ENCODE measurements around the gene VSTM2B.

Gene VSTM2B

DNA sequence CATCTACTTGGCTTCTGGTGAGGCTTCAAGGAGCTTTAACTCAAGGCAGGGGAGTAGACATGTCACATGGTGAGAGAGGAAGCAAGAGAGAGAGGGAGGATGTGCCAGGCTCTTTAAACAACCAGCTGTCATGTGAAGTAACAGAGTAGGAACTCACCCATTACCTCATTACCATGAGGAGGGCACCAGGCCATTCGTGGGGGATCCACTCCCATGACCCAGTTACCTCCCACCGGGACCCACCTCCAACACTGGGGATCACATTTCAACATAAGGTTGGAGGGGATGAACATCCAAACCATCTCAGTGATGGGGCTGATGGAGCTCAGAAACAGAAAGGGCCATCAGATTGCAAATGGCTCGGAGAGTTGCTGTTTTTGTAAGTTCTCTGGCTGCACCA lies 12.9 kb downstream of the VSTM2B start:
- TF ChIP-seq, protein P1, sequence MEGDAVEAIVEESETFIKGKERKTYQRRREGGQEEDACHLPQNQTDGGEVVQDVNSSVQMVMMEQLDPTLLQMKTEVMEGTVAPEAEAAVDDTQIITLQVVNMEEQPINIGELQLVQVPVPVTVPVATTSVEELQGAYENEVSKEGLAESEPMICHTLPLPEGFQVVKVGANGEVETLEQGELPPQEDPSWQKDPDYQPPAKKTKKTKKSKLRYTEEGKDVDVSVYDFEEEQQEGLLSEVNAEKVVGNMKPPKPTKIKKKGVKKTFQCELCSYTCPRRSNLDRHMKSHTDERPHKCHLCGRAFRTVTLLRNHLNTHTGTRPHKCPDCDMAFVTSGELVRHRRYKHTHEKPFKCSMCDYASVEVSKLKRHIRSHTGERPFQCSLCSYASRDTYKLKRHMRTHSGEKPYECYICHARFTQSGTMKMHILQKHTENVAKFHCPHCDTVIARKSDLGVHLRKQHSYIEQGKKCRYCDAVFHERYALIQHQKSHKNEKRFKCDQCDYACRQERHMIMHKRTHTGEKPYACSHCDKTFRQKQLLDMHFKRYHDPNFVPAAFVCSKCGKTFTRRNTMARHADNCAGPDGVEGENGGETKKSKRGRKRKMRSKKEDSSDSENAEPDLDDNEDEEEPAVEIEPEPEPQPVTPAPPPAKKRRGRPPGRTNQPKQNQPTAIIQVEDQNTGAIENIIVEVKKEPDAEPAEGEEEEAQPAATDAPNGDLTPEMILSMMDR (IDR thresholded peaks at IDR 0.05; ENCODE audit: insufficient read depth, low read depth, low read length, missing control alignments): no peak
- DNase-seq (ENCODE audit: low read depth): no peak
- H3K4me3 ChIP-seq (ENCODE audit: low read depth, low read length): no peak overlapping the region

DNA sequence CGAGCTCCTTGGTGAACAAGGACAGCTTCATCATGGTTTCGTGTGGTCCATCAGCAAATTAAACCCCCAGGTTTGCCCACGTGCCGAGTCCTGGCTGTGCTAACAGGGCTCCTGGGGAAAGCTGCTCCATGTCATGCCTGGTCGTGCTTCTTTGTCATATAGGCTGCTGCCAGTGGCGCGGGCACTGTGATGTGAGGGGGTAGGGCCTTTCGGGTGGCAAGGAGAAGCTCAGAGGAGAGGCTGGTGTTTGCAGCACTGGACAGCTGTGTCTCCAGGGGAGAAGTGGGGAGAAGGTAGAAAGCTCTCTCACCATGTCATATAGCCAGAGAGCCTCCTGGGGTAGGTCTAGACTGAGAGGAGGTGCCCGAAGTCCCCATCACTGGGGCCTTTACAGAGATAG lies 13.3 kb downstream of the VSTM2B start:
- no peak overlapping the region for H3K4me3 ChIP-seq (ENCODE audit: low read depth, low read length)
- TF ChIP-seq, protein P1 (IDR thresholded peaks at IDR 0.05; ENCODE audit: insufficient read depth, low read depth, low read length, missing control alignments): no peak
- DNase-seq (ENCODE audit: low read depth): no peak

DNA sequence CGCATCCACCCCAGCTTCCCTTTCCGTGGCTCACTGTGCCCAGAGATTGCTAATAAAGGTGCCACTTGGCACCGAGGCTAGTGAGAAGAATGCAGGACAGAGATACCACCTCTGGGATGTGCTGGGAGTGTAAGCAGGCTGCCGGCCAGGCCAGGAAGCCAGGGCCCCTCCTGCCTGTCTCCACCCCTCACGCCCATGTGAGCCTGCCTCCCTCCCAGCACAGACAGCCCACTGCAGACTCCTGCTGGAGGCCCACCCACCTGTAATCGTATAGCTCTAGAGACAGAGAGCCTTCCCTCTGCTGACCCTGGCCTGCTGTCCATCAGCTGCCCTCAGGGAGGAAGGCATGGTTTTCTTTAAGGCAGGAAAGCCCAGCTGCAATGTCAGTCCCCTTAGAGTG lies 13.9 kb downstream of the VSTM2B start:
- no peak overlapping the region for H3K4me3 ChIP-seq (ENCODE audit: low read depth, low read length)
- TF ChIP-seq, protein P1 (IDR thresholded peaks at IDR 0.05; ENCODE audit: insufficient read depth, low read depth, low read length, missing control alignments): no peak
- DNase-seq (ENCODE audit: low read depth): no peak

GRCh38 chr19:29540114-29540513 lies 14.3 kb downstream of the VSTM2B start:
- DNase-seq (ENCODE audit: low read depth): no peak
- TF ChIP-seq, protein P1 (IDR thresholded peaks at IDR 0.05; ENCODE audit: insufficient read depth, low read depth, low read length, missing control alignments): no peak
- no peak overlapping the region for H3K4me3 ChIP-seq (ENCODE audit: low read depth, low read length)

DNA sequence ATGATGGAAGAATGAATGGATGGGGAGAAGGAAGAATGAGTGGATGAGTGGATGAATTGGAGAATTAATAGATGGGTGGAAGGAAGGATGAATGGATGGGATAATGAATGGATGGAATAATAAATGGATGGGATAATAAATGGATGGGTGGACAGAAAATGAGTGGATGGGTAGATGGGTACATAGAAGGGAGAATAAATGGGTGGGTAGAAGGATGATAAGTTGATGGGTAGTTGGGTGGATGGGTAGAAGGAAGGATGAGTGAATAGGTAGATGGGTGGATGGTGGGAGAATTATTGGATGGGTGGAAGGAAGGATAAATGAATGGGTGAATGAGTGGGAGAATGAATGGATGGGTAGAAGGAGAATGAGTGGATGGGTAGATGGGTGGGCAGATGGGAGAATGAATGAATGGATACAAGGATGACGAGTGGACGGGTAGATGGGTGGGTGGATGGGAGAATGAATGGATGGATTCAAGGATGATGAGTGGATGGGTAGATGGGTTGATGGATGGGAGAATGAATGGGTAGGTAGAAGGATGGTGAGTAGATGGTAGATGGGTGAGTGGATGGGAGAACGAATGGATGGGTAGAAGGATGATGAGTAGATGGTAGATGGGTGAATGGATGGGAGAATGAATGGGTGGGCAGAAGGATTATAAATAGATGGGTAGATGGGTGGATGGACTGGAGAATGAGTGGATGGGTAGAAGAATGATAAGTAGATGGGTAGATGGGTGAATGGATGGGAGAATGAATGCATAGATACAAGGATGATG lies 15.9 kb downstream of the VSTM2B start:
- no peak overlapping the region for H3K4me3 ChIP-seq (ENCODE audit: low read depth, low read length)
- no peak for DNase-seq (ENCODE audit: low read depth)
- TF ChIP-seq, protein P1 (IDR thresholded peaks at IDR 0.05; ENCODE audit: insufficient read depth, low read depth, low read length, missing control alignments): no peak

- no peak overlapping the region for H3K4me3 ChIP-seq (ENCODE audit: low read depth, low read length)
- no peak for DNase-seq (ENCODE audit: low read depth)
- TF ChIP-seq, protein P1 (IDR thresholded peaks at IDR 0.05; ENCODE audit: insufficient read depth, low read depth, low read length, missing control alignments): no peak
These were observed 16.5 kb downstream of the VSTM2B start for GRCh38 chr19:29542327-29542726.

- DNase-seq (ENCODE audit: low read depth): no peak
- TF ChIP-seq, protein P1 (IDR thresholded peaks at IDR 0.05; ENCODE audit: insufficient read depth, low read depth, low read length, missing control alignments): no peak
- H3K4me3 ChIP-seq (ENCODE audit: low read depth, low read length): no peak overlapping the region
These were observed 17.0 kb downstream of the VSTM2B start for GRCh38 chr19:29542776-29543175.
